HL-60 (cell line): ENCODE results near the gene TRNP1.

Source experiments
- POLR2AphosphoS5 ChIP-seq: IDR thresholded peaks from 2 replicates; pipeline ENCODE4 v1.6.1; 2012; ENCODE audit warnings: low read depth
- TF ChIP-seq, protein P1 (sequence below): IDR thresholded peaks from one replicate; pipeline ENCODE4 v1.5.1; 2011; ENCODE audit warnings: low read length, control low read depth, inconsistent platforms; ENCODE audit not compliant: insufficient read depth

GRCh38 chr1:27047914-27048313 lies 54.4 kb downstream of the TRNP1 start:
- TF ChIP-seq, protein P1, sequence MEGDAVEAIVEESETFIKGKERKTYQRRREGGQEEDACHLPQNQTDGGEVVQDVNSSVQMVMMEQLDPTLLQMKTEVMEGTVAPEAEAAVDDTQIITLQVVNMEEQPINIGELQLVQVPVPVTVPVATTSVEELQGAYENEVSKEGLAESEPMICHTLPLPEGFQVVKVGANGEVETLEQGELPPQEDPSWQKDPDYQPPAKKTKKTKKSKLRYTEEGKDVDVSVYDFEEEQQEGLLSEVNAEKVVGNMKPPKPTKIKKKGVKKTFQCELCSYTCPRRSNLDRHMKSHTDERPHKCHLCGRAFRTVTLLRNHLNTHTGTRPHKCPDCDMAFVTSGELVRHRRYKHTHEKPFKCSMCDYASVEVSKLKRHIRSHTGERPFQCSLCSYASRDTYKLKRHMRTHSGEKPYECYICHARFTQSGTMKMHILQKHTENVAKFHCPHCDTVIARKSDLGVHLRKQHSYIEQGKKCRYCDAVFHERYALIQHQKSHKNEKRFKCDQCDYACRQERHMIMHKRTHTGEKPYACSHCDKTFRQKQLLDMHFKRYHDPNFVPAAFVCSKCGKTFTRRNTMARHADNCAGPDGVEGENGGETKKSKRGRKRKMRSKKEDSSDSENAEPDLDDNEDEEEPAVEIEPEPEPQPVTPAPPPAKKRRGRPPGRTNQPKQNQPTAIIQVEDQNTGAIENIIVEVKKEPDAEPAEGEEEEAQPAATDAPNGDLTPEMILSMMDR: no peak
- TF ChIP-seq POLR2AphosphoS5: no peak
